SK-MEL-5 (cell line): Measurements from ENCODE around the gene ERC2. TPM values are rescaled to one million over a fixed set of nuclear protein-coding genes. Genes with fewer than 3 reads are reported as not detected.

ENCODE experiments used
- DNase-seq: peaks from one replicate; pipeline ENCODE4 v3.0.0-alpha.2; 2016; ENCODE audit warnings: low read depth, low spot score
- in situ Hi-C: cut with HindIII; loops from 2 replicates; pipeline ENCODE4 v1.10.0; 2016; ENCODE audit warnings: low sequenced_read_pairs, high pct_unique_total_duplicates, low pct_unique_long_range_greater_than_20kb
- total RNA-seq: library from RNA; depleted of rRNA; stranded (reverse); fragments of >200 nt; shearing (Covaris generic); gene quantifications from 2 replicates; pipeline ENCODE4 v1.2.3, GENCODE V29; 2014

Gene ERC2
- total RNA-seq, 1 experiment from 2014 or later = 0.50 TPM

DNA sequence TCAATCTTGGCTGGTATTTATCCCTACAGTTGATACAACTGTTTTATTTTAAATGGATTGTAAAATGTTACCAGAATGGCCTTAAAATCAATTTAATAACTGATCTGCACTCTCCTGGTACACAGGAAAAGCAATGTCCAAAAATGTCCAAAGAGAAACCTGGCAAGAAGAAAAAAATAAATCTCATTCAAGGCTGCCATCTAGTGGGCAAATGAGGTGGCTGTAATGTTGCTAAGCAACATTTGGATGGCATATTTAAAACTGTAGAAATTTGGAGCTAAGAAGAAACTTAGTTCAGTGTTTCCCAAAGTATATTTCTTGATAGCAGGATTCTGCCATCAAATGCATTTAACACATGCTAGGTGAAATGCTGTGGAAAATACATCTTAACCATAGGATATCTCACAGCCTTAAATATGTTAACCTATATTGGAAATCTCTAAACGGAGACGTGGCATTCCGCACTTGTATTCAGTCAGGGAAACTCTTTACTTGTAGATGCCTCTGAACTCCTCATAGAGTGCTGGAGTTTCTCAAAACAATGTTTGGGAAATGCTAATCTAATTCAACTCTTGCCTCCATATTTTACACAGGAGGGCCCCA is 216.8 kb downstream of the ERC2 start:
- DNase-seq = peak; percentile 66
- in situ Hi-C loops = no loop called here

DNA sequence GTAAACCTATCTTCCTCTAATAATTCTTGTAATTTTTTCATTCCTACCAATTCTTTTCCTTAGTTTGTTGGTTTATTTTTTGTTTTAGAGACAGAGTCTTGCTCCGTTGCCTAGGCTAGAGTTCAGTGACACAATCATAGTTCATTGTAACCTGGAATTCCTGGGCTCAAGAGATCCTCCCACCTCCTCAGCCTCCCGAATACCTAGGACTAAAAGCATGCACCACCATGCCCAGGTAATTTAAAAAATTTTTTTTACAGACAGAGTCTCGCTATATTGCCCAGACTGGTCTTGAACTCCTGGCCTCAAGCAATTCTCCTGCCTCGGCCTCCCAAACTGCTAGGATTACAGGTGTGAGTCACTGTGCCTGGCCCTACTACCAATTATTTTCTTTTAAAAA is 220.2 kb downstream of the ERC2 start:
- DNase-seq = no peak
- in situ Hi-C loops = no loop called here

DNA sequence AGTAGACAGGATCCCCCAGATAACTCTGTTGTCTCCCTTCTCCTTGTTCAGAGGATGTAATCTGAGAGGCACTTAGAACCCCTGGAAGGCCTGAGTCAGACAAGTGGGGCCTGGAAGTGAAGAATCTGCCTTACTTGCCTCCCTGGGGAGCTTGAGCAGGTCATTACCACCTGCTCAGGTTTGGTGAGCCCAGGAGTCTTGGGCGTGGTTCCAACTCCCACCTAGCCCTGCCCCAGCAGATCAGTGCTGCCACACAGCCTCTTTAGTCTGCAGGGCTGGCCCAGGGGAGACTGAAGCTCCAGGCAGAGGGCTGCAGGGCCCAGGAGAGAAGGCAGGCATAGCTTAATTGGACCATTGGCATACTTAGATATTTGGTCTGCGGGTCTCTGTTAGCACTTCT is 230.0 kb downstream of the ERC2 start:
- no peak for DNase-seq
- in situ Hi-C loops = no loop called here

DNA sequence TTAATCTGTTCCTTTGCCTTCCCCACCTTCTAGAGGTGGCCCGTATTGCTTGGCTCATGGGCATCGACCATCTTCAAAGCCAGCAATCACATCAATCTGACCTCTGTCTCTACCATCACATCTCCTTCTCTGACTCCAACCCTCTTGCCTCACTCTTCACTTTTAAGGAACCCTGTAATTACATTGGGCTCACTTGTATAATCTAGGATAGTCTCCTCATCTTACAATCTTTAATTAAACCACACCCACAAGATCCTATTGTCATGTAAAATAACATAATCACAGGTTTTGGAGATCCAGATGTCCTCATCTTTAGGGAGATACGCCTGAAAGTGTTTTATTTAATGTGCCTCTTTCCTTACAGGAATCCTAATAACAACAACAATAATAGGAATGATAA is 234.5 kb downstream of the ERC2 start:
- in situ Hi-C loops = no loop called here
- no peak for DNase-seq

DNA sequence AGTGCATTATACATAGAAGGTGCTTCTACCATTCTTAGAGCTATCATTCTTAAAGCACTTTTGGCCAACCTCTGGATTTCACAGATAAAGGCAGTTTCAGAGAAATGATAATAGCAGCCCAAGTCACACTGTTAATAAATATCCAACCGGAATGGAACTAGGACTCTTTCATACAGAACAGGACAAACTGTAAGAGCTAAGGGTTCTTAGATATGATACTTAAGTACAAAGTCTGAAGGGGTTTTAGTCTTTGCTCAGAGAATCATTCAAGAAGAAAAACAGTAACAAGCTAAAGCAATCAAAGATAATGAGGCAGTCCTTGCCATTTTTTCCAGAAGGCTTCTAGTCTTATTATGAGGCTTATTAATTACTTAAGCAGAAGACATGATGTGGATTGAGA is 239.0 kb downstream of the ERC2 start:
- in situ Hi-C loops = no loop called here

DNA sequence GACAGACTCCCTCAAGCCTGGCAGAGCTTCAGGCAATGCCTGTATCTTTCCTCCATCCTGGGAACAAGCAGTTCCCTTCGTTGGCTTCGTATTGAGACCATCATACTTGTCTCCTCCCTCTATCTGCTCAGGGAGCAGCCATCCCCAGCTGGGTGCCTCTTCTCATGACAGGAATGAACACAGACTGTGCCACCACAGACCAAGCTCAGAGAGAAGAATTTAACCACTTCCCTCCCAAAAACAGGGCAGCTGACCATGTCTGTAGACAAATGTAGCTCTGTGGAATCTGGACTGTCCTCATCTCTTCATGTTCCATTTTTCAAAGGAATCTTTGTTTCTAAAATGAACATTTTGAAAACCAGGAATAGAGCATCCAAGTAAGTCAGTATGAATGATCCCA is 245.4 kb downstream of the ERC2 start:
- in situ Hi-C loops = no loop called here
- peak; percentile 58 for DNase-seq

More for the DNA sequence above, 239.0 kb downstream of the ERC2 start:
- no peak for DNase-seq

DNA sequence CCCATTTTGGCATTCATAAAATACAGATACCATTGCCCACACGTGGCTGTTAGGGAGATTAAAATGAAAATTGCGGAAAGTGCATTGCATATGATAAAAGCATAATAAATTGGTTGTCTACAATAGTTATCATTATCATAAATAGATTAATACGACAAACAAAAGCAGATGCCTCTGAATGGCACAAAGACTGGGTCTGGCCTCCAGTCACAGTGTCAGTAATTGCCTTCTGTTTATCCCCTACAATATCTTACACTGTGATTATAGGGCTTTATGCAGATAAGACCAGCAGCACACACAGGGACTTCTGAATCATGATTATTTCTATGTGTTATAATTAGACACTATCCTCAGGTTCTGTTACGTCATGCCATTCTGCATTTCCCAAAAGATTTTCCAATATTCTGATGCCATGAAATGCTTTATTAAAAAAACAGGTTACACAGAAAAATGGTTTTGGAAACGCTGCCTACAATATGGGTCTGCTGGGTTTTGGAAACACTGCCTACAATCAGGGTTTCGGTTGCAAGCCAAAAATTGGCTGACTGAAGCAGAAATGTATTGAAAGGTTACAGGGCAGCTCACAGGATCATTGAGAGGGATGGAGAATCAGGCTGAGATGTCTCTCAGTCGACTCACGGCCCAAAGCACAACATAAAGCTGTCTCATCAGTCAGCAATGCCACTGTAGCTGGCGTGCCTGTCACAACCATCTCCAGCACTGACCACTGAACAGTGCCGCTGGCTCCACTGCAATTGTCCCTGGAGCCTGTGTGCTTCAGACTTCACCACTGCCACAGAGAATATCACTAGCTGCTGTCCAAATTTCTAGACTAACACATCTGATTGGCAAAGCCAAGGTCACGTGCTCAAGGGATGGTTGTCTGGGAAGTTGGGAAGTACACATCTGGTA is 248.1 kb downstream of the ERC2 start:
- in situ Hi-C loops = no loop called here
- no peak for DNase-seq

DNA sequence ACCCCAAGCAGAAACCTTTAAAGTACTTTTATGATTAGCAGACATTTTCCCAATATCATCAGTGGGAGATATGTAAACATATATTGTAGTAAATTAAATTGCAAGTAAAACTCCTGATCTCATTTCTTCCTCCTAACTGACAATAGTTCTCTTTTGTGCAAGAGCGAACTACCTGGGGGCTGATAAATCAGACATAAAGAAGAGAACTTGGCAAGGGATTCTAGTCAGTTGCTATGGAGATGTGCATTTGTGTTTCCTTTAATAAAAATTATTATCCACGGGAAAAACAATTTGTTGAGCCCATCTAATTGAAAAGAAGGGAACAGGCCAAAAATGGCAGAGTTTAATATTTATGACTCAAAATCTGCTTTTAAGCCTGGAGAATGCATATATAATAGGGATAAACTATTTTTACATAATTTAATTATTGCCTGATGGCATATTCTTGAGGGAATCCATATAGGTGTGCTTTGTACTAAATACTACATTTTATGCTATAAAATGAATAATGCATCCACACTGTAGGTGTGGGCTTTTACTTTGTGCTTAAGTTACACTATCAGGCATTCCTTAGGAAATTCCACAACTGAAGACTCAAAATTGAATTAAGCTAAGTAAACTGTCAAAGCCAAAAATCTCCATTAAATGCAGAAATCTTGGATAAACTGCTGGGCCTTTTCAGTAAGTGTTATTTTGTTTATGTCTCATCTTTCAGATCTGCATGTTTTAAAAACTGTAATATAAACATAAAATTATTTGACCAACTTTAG is 258.1 kb downstream of the ERC2 start:
- in situ Hi-C loops = no loop called here
- DNase-seq = no peak

DNA sequence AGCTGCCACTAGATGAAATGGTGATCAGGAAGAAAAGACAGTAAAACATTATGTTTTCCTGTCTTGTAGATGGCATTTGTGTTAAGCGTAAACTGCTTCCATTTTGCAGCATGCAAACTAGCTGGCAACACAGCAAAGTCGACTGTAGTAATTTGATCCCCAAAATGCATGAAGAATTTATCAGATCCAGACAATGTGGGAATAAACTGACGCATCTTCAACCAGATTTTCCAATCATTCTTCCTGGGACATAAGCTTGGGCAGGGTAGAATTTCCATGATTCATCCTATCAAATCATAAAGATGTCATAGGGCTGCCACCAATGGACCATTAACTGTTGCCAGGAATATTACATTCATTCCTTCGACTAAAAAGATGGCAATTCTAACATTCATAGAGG is 260.3 kb downstream of the ERC2 start:
- in situ Hi-C loops = no loop called here
- DNase-seq = no peak

DNA sequence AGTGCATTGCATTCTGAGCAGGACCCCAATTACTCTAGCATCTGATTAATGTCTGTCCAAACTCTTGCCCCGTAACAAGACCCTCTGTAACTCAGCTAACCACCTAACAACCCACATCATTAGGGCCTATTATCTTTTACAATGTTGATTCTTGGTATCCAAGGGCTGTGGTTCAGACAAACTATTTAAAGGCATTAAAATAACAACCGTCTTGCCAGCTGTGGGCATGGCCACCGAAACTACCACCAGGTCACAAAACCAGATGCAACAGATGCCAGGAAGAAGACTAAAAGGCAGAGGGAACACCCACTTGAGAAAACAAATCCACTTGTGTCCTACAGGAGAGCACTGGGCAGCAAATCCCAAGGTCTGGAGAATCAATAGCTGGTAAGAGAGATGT is 262.9 kb downstream of the ERC2 start:
- in situ Hi-C loops = no loop called here
- DNase-seq = no peak

DNA sequence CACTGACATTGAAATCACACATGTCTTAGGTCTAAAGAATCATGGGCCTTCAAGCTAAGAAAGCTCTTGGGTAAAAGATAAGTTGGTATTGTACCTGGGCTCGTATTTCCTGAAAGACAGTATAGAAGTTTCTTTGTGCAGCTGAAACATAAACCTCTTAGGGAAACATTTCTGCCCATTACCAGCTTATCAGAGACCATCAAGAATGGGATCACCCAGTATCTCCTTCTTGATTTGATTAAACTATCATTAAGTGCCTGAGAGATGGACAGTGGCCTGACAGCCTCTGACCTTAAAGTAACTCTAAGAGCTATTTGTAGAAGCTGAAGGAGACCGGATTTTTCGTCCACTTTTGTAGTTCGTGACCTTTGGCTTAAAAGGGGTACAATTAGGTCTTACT is 265.3 kb downstream of the ERC2 start:
- DNase-seq = no peak
- in situ Hi-C loops = no loop called here

DNA sequence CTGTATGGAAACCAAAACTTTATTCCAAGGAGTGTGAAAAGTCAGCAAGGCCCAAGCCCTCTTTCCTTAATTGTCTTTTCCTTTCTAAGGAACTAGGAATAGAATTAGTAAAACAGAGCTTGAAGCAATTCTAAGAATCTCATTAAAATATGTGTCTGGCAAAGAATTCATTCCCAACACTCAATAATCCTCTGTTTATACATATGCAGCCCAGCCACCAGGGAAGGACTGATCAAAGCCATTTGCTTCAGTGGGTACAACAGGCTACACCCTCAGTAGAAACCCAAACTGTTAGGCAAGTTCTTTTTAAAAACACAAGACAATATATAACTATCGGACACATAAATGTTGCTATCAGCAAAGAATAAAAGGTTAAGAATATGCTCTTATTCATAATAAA is 266.9 kb downstream of the ERC2 start:
- in situ Hi-C loops = no loop called here
- DNase-seq = no peak

DNA sequence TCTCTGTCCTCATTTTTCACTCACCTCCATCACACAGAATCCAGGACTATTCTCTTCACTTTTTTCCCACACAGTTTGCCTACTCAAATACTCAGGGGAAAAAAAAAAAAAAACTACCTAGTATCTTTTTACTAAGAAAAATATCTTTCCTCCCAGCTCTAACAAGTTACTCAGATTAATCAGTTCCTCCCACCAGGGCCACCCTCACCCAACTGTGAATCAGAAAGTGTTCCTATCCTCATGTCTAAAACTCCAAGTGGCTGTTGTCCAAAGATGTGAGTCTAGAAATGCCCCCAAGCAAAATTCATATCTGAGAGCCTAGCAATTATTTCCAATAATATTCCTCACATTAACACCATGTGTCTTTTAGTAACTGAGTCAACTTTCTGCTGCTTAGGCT is 268.0 kb downstream of the ERC2 start:
- in situ Hi-C loops = no loop called here
- no peak for DNase-seq

DNA sequence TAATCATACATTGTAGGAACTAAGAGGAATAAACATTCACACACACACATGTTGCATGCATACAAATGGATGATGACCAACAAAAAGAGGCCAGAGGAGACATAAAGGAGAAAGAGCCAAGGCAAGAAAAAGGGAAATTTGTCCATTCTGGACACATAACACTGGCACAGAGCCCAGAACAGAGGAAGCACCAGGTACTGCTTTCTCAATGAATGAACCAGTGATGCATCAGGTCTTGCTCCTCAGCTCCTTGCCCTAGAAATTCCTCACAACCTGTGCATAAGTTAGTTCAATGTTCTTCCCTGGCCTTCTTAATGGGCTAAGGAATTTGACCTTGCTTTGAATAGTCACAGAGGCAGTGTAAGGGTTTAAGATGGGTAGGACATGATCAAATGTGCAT is 270.3 kb downstream of the ERC2 start:
- in situ Hi-C loops = no loop called here
- DNase-seq = no peak

DNA sequence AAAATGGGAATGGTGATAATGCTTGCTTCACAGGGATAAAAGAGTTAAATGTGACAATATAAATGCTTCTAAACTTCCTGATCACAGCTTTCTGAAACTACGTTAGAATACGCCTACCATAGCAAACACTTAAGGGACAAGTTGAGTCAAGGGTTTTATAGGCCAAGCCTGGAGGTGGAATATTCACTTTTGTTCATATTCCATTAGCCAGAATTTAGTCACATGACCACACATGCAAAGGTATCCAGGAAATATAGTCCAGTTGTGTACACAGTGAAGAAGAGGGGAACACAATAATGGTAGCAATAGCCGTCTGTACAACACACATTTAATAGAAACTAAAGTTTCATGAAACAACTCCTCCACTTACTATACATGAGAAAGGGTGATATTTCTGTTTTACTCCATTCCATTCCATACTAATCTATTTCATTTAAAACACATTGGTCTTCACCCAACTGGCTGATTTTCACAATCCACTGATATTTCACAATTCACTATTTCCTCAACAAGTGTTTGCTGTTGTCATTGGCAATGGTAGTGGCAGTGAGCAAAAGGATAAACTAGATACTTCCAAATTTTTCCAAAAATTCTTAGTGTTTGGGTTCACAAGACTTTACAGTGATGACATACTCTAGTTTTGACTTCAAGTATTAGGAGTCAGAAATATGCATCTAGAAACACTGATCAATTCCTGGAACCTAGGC is 270.9 kb downstream of the ERC2 start:
- no peak for DNase-seq
- in situ Hi-C loops = no loop called here

DNA sequence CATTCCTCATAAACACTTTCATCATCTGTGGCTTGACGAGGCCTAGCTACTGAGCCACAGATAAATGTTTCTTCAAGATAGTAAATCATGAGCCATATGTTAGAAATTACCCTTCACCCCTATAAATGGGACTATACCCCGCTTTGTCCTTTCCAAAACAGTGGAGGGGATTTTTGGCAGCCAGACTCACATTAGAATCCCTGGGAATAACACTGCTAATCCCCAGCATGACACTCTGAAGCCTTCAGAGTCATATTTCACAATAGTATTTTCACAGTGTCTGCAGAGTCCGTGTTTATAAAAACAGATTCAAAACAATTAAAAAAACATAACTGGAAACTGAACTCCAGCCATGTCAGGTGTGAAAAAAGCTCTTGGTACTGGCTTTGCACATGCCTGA is 271.6 kb downstream of the ERC2 start:
- in situ Hi-C loops = no loop called here
- no peak for DNase-seq

DNA sequence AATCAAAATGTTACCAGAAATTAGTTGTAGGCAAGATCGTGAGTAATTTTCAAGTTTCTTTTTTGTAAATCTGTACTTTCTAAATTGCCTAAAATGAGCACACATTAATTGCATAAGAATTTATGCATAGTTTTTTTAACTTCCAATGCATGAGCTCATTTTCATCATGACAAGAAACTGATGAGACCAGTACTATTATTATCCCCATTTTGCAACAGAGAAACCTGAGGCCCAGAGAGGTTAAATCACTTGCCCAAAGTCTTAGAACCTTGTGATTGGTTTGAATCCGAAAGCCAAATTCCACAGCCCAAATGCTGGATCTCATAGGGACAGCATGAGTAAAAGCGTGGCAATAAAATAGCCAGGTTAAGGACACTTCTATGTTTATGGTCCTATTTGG is 274.7 kb downstream of the ERC2 start:
- DNase-seq = no peak
- in situ Hi-C loops = no loop called here

DNA sequence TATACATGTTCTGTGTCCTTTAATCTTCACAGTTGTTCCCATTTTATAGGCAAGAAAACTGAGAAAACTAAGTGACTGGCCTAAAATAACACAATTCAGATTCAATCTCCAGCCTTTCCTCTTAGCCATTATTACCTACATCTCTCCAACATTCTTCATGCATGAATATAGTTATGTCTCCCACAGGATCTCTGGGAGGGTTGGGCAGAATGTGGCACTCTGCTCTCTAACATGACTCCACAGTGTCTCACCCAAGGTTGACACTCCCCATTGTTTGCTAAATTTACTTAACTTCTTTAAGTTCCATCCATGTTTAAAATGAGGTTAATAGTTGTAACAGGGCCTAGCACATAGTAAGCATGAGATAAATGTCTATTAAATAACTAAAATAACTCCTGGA is 276.3 kb downstream of the ERC2 start:
- DNase-seq = no peak
- in situ Hi-C loops = no loop called here
